ENCODE measurements around the gene MCF2L.
"Not testable (repeated sequence)": the region's sequence is repeated elsewhere in the genome, so short reads cannot be mapped to it uniquely, and the experiment has no call there.

The MCF2L gene

DNA sequence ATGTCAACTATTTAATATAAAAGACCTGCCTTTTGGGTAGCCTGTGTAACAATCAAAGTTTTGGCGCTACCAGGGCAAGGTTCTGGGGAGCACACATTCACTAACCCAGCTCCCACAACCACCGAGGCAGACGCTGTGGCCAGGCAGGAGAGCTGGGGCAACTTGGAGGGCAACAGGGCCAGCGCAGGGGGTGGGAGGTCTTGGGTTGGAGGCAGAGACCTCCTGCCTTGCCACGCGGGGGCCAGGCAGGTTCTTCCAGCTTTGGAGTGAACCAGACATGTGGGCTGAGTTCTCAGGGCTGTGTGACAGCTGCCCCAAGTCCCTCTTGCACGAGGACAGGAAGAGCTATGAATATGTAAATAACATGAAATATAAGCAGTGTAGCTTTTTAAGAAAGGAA is 30.3 kb upstream of the MCF2L start:
- Mint-ChIP-seq H3K27ac (no peak overlapping the region), H3K36me3 (no peaks in the 10 kb centered on the region), H3K9me3 (no peaks in the 10 kb centered on the region), H3K4me1 (peaks cover 7% of the 10 kb centered on the region), H3K4me3 (no peak overlapping the region), H3K27me3 (peaks cover 50% of the 10 kb centered on the region)
- CTCF ChIA-PET: interaction anchor here (0.7 to 1.0 kb wide), 2 partner anchors 10 to 455 kb away, joined by 3 read pairs; no protein-coding TSS in a partner anchor
- DNase-seq: no peak

DNA sequence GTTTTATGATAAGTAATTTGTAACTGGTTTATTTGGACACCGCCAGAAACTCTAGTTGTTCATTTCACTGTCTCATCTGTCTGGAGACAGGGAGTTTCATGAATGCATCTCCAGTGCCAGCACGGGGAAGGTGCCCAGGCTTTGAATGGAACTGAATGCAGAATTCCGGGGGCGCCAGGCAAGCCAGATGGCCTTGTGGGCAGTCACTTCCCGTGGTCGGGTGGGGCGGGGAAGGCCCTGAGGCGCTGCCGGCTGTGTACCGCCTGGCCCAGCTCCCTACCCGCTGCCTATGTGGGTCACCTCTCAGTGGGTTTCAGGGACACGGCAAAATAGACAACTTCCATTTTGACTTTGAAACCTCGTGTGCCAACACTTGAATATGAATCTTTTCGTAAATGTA is 28.8 kb upstream of the MCF2L start:
- Mint-ChIP-seq H3K9me3 (no peaks in the 10 kb centered on the region), H3K36me3 (no peaks in the 10 kb centered on the region), H3K27ac (no peak overlapping the region), H3K4me3 (no peak overlapping the region), H3K27me3 (peaks cover 62% of the 10 kb centered on the region), H3K4me1 (peaks cover 7% of the 10 kb centered on the region)
- no peak for DNase-seq
- CTCF ChIA-PET: interaction anchor here (1.2 kb wide), 1 partner anchor 90 kb away, joined by 3 read pairs; no protein-coding TSS in a partner anchor

DNA sequence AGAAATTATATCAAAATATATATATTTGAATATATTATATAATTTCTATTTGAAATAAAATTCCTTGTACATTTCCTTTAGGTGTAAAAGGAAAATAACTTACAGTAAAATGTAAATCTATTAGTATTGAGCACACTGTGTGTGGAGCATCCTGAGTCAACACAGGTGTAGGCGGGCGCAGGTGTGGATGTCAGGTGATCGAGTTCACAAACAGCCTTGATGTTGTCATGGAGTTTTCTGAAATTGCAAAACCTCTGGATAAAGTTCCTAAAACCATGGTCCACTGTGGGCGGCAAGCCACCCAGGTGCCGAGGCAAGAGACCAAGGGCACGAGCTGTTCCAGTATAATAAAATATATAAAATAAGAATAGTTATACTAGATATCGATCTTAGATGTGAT is 27.7 kb upstream of the MCF2L start:
- CTCF ChIA-PET: no interaction called here
- Mint-ChIP-seq H3K4me3 (no peak overlapping the region), H3K36me3 (no peaks in the 10 kb centered on the region), H3K27ac (no peak overlapping the region), H3K4me1 (peaks cover 7% of the 10 kb centered on the region), H3K27me3 (peaks cover 69% of the 10 kb centered on the region), H3K9me3 (no peaks in the 10 kb centered on the region)
- DNase-seq: no peak

DNA sequence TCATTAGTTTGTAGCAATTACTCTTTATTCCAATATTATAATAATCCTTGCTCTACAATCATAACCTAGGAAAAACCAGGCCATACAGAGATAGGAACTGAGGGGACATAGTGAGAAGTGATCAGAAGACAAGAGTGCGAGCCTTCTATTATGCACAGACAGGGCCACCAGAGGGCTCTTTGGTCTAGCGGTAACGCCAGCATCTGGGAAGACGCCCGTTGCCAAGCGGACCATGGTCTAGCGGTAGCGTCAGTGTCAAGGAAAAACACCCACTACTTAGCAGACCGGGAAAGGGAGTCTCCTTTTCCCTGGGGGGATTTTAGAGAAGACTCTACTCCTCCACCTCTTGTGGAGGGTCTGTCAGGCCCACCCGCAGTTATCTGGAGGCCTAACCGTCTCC is 27.2 kb upstream of the MCF2L start:
- CTCF ChIA-PET: interaction anchor here (1.6 kb wide), 1 partner anchor 621 kb away, joined by 8 read pairs; no protein-coding TSS in a partner anchor
- H3K27ac Mint-ChIP-seq: not testable (repeated sequence)

DNA sequence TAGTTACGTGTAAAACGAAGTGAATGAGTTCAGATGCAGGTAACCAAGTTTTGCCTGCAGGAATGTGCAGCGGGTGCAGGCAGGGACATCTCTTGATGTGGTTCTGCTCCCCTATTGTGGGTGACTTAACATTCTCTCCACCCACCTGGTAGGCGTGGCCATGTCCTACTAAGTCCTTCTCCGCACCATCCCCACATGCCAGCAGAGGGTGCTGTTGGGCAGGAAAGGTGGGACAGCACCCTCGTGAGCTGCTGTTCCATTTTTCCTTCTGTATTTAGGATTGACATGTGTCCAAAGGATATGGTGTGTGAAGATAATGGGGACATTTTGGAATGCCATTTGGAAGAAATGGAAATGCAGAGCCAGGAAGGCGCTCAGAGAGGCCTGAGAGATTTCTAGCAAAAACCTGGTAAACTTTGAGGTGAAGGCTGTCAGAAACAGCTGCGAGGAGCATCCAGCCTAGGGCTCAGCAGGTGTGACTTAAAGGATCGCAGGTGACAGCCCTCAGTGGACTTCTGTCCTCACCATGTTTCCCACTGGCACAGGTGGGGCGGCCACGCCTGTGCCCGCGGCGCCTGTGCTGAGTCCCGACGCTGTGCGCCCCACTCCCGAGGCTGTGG is 26.2 kb upstream of the MCF2L start:
- Mint-ChIP-seq H3K36me3 (no peaks in the 10 kb centered on the region), H3K9me3 (no peaks in the 10 kb centered on the region), H3K27me3 (peaks cover 78% of the 10 kb centered on the region), H3K4me3 (peak overlapping the region; percentile 80), H3K27ac (no peak overlapping the region), H3K4me1 (peaks cover 7% of the 10 kb centered on the region)
- CTCF ChIA-PET: interaction anchor here (0.7 to 3.1 kb wide), 15 partner anchors 15 to 620 kb away, joined by 3 to 26 read pairs (median 3); no protein-coding TSS in a partner anchor
- DNase-seq: peak; percentile 97

More for the DNA sequence above, 27.2 kb upstream of the MCF2L start:
- H3K4me1 Mint-ChIP-seq, H3K4me3 Mint-ChIP-seq, H3K9me3 Mint-ChIP-seq, DNase-seq, H3K36me3 Mint-ChIP-seq: not testable (repeated sequence)
- peaks cover 73% of the 10 kb centered on the region for H3K27me3 Mint-ChIP-seq

DNA sequence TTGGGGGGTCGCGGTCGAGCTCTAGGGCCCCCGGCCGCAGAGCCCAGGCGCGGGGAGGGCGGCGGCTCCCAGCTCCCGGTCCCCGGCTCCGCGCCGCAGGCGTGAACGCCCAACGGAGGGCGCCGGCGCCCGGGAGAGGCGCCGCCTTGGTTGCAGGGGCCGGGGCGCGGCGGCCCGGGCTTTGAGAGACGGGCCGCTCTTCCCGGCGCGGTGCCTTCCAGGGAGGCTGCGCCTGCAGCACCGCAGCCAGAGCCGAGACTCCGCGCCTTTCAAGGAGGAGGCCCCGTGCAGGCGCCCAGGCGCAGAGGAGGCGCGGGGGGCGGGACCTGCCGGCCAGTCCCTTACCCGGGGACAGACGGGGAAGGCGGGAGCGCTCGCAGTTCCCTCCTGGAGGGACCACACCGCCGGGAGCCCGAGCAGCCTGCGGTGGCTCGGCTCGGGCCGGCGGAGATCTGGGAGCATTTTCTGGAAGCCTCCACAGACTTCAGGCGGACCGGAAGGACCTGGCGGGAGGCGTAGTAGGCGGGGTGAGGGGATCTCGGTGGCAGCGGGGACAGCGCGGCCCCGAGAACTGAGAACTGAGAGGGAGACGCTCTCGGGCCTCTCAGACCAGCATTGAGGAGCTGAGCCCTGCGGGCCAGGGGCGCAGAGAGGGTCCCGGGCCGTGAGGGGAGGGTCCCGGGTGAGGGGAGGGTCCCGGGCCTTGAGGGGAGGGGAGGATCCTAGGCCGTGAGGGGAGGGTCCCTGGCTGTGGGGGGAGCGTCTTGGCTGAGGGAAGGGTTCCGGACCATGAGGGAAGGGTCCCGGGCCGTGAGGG is 25.5 kb upstream of the MCF2L start:
- peak; percentile 54 for DNase-seq
- H3K4me3 Mint-ChIP-seq: peak overlapping the region; percentile 57
- peaks cover 7% of the 10 kb centered on the region for H3K4me1 Mint-ChIP-seq
- no peaks in the 10 kb centered on the region for H3K9me3 Mint-ChIP-seq
- no peaks in the 10 kb centered on the region for H3K36me3 Mint-ChIP-seq
- H3K27me3 Mint-ChIP-seq: peaks cover 75% of the 10 kb centered on the region
- CTCF ChIA-PET: interaction anchor here (0.7 to 3.1 kb wide), 15 partner anchors 14 to 619 kb away, joined by 3 to 26 read pairs (median 3); no protein-coding TSS in a partner anchor
- H3K27ac Mint-ChIP-seq: no peak overlapping the region

DNA sequence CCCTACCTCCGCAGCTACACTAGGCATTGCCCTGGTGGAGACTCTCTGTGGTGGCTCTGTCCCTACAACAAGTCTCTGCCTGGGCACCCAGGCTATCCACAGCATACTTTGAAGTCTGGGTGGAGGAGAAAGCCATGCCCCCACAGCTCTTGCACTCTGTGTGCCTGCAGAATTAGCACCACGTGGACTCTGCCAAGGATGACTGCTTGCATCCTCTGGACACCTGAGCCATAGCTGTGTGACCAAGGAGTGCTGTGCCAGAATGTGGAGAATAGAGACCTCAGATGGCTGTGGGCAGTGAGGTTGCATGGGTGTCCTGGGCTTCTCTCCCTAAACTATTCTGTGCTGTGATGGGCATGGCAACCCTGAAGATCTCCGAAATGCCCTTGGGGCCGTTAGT is 21.2 kb upstream of the MCF2L start:
- CTCF ChIA-PET: interaction anchor here (0.8 kb wide), 1 partner anchor 9 kb away, joined by 3 read pairs; no protein-coding TSS in a partner anchor
- Mint-ChIP-seq H3K36me3 (no peaks in the 10 kb centered on the region), H3K4me3 (no peak overlapping the region), H3K4me1 (peaks cover 1% of the 10 kb centered on the region), H3K9me3 (no peaks in the 10 kb centered on the region), H3K27ac (no peak overlapping the region), H3K27me3 (peaks cover 44% of the 10 kb centered on the region)
- no peak for DNase-seq

DNA sequence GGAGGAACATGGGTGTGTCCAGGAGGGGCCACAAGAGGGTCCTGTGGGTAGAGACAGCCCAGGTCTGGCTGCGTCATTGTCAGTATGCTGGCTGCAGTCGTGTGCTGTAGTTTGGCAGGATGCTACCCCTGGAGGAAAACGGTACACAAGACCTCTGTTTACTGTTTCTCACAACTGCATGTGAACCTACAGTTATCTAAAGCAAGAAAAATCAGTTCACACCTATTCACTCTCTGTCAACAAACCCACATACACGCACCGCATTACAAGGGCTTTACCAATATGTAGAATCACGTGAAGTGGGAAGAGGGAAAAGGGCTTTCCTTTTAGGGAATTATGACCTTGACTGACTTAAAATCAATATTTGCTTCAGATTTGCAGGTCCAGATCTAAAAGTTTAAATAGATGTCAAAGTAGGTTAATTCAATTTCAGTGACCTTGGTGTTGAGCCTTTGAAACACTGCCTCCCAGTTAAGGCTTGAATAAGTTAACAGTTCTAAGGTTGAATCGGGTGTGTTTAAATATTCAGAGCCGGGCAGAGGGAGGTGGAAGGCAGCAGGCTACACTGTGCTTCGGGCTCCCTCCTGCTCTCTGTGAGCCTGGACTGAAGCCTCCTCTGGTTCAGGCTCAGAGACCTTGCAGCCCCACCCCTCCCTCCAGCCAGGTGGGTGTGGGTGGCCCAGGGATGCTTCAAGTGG is 17.2 kb upstream of the MCF2L start:
- Mint-ChIP-seq H3K4me1 (no peaks in the 10 kb centered on the region), H3K4me3 (no peak overlapping the region), H3K36me3 (no peaks in the 10 kb centered on the region), H3K27ac (no peak overlapping the region), H3K27me3 (peaks cover 18% of the 10 kb centered on the region), H3K9me3 (no peaks in the 10 kb centered on the region)
- no peak for DNase-seq
- CTCF ChIA-PET: no interaction called here

DNA sequence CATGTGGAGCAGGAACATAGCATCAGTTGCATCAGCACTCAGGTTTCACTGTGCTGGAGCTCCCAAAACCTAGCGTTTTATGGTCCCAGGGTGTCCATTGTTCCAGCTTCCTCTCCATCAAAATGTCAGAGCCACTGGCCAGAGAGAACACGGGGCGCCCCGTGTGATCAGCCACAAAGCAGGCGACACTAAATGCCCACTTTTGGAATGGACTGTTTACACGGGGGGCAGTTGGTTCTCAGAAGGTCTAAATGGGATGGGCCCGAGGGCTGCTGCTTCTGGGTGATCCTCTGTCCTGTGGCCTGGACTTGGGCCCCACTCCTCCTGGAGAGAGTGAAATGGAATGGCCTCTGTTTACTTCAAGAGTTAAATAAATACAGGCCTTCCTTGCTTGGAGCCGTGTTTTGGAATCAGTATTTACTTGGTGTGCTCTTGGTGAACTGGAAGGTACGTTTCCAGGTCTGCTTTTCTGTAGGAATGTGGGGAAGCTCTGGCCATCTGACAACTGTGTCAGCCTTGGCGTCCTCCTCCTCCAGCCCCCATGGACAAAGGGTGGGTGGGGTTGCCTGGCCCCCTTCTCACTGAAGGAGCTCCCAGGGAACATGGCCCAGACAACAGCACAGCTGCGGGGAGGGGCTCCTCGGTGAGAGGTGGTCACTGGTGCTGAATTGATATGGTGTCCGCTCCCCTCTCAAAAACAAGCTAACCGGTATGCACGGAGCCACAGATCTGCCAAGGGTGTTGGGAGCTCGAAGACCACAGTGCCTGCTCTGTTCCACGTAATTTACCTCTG is 16.1 kb upstream of the MCF2L start:
- no peak overlapping the region for H3K27ac Mint-ChIP-seq
- H3K4me3 Mint-ChIP-seq: no peak overlapping the region
- no peaks in the 10 kb centered on the region for H3K4me1 Mint-ChIP-seq
- H3K27me3 Mint-ChIP-seq: peaks cover 9% of the 10 kb centered on the region
- CTCF ChIA-PET: no interaction called here
- no peaks in the 10 kb centered on the region for H3K36me3 Mint-ChIP-seq
- H3K9me3 Mint-ChIP-seq: no peaks in the 10 kb centered on the region
- no peak for DNase-seq

DNA sequence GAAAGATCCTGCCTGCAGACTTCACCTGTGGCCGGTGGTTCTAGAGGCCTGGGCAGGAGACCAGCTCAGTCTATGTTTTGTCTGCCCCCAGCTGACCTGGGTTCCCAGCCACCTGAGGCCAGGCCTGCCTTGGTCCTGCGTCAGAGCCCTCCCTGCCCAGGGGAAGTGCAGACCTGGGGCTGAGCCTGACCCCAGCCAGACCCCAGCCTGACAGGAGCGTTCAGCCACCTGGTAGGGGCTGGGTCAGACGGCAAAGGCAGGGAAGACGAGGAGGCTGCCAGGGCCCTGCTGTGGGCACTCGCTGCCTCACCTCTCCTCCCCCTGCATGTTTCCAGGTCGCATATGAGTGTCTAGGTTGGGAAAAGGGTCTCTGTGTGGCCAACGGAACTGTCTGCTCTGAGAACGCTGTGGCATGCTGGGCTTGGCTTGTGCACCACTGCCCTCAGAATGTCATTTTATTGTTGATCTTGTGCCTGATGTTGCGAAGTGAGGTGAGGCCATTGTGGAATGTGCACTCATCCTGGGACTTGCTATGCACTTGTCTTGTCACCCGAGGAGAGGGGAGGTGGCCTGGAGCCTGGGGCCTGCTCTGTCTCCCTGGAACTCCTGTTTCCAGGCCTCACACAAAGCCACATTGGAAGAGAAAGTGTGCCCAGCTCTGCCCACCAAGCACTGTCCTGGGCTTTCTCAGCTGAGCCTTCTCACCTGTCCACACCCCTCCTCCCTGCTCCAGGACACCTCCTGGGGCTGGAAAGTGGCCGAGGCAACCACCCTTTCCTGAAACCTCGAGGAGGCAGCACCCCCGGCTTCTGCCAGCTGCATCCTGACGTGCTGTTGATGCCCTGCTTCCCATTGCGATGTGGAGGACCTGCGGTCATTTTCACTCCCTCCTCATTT is 15.2 kb upstream of the MCF2L start:
- CTCF ChIA-PET: no interaction called here
- DNase-seq: no peak

DNA sequence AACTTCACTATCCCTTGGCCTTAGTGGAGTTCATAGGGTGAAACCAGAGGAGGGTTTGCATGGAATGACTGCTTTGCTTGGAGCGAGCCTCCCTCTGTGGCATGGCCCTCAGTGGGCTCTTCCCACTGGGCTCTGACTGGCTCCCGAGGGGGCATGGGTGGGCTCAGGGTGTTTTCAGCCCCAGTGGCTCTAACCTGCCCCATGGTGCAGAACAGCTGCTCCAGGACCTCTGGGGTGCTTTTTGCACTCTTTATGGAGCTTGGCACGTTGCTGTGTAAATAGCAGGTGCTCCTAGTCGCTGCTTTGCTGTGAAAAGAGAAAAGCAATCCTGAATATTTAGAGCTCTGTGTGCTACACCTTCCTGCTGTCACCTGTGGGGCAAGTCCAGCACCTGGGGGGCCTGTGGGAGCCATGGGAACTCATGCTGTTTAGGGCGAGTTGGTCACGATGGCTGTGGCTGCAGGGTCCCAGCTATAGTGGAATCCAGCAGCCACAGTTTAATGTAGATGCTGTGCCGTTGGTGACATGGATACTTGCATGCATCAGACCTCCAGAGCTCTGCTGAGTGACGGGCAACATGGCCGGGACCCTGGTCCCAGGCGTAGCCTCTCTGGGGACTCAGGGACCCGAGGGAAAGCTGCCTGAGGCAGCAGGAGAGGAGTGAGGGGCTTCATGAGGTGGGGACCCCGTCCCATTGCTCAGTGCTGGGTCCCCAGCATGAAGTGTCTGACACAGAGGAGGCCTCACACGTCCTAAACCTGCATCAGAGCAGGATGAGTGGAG is 14.3 kb upstream of the MCF2L start:
- Mint-ChIP-seq H3K4me3 (no peak overlapping the region), H3K36me3 (no peaks in the 10 kb centered on the region), H3K9me3 (no peaks in the 10 kb centered on the region), H3K27ac (no peak overlapping the region), H3K4me1 (no peaks in the 10 kb centered on the region), H3K27me3 (peaks cover 8% of the 10 kb centered on the region)
- no peak for DNase-seq
- CTCF ChIA-PET: no interaction called here

More for the DNA sequence above, 15.2 kb upstream of the MCF2L start:
- no peaks in the 10 kb centered on the region for H3K9me3 Mint-ChIP-seq
- no peak overlapping the region for H3K27ac Mint-ChIP-seq
- H3K36me3 Mint-ChIP-seq: no peaks in the 10 kb centered on the region
- H3K4me3 Mint-ChIP-seq: no peak overlapping the region
- H3K4me1 Mint-ChIP-seq: no peaks in the 10 kb centered on the region
- H3K27me3 Mint-ChIP-seq: peaks cover 8% of the 10 kb centered on the region

DNA sequence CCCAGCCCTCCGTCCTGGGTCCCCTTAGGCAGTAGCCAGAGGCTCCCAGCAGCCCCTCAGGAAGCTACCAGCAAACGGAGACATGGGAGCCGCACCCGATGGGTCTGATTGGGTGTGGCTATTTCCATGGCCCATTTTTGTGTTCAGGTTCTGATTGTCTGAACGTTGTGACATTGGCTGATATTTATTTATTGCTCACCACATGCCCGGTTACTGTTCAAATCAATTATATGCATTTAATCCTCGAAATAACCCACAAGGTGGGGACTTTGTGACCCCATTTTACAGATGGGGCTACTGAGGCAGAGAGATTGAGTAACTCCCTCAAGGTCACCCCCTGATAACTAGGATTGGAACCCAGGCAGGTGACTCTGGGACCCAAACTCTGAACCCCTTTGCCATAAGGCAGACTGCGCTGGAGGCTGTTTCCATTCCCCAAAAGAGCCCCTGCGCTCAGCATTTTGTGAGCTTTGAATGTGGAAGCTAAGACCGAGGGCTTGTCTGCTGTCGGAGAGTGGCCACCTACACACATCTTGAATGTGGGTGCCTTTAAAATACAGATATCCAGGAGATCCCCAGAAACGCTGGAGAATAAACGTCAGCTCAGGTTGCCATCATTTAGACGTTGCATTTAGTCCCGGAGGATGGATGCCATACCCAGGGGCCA is 13.6 kb upstream of the MCF2L start:
- Mint-ChIP-seq H3K27ac (no peak overlapping the region), H3K36me3 (no peaks in the 10 kb centered on the region), H3K4me1 (no peaks in the 10 kb centered on the region), H3K27me3 (peaks cover 8% of the 10 kb centered on the region), H3K4me3 (no peak overlapping the region), H3K9me3 (no peaks in the 10 kb centered on the region)
- no peak for DNase-seq
- CTCF ChIA-PET: no interaction called here

Data from activated naive CD4-positive, alpha-beta T cell treated with anti-CD3 and anti-CD28 coated beads, Interleukin-2, amount 10 ng/mL, durations not matched to agents 7 days and 5 days (primary cell).